Trophoblast cell (in vitro differentiated cells and primary cell): ENCODE results near the gene NEDD8.

Experiments used
- DNase-seq, 2 donors: peaks; one replicate each; pipeline ENCODE4 v3.0.0-alpha.2; 2016
- H2AFZ ChIP-seq: 2 replicates; pipeline ENCODE4 v1.6.1; 2013; ENCODE audit warnings: low read length, moderate library complexity, mild to moderate bottlenecking; ENCODE audit not compliant: insufficient read depth, poor library complexity
- H2AK5ac ChIP-seq: 2 replicates; pipeline ENCODE4 v1.6.1; 2013; ENCODE audit warnings: mild to moderate bottlenecking, low read length
- H2BK120ac ChIP-seq: 2 replicates; pipeline ENCODE4 v1.6.1; 2013; ENCODE audit warnings: low read length, mild to moderate bottlenecking, moderate library complexity; ENCODE audit not compliant: insufficient read depth, poor library complexity
- H2BK12ac ChIP-seq: 2 replicates; pipeline ENCODE4 v1.6.1; 2013; ENCODE audit warnings: mild to moderate bottlenecking, low read length, moderate library complexity
- H2BK5ac ChIP-seq: 2 replicates; pipeline ENCODE4 v1.6.1; 2013; ENCODE audit warnings: low read length, low read depth, moderate library complexity, mild to moderate bottlenecking; ENCODE audit not compliant: poor library complexity
- H3K14ac ChIP-seq: 2 replicates; pipeline ENCODE4 v1.6.1; 2013; ENCODE audit warnings: mild to moderate bottlenecking, low read length
- H3K18ac ChIP-seq: 2 replicates; pipeline ENCODE4 v1.6.1; 2013; ENCODE audit warnings: mild to moderate bottlenecking, low read length
- H3K23ac ChIP-seq: 2 replicates; pipeline ENCODE4 v1.6.1; 2013; ENCODE audit warnings: low read length
- H3K27ac ChIP-seq: 2 replicates; pipeline ENCODE4 v1.5.1; 2013; ENCODE audit warnings: low read depth, mild to moderate bottlenecking, inconsistent platforms, low read length, moderate library complexity
- H3K27me3 ChIP-seq: 2 replicates; pipeline ENCODE4 v1.6.1; 2013; ENCODE audit warnings: inconsistent platforms, mild to moderate bottlenecking, low read length, moderate library complexity; ENCODE audit not compliant: insufficient read depth
- H3K36me3 ChIP-seq, 2 experiments: 1 replicate in 1 of 2; 2 replicates in 1 of 2; pipeline ENCODE4 v1.6.1; 2013; ENCODE audit warnings: low read length in 2 of 2, mild to moderate bottlenecking in 2 of 2, moderate library complexity in 1 of 2; ENCODE audit not compliant: insufficient read depth in 2 of 2, control insufficient read depth in 1 of 2
- H3K4ac ChIP-seq: 2 replicates; pipeline ENCODE4 v1.6.1; 2013; ENCODE audit warnings: low read depth, mild to moderate bottlenecking, low read length, moderate library complexity
- H3K4me1 ChIP-seq, 2 experiments: 1 replicate in 1 of 2; 2 replicates in 1 of 2; pipeline ENCODE4 v1.6.1; 2013; ENCODE audit warnings: low read length in 2 of 2, mild to moderate bottlenecking in 2 of 2, moderate library complexity in 1 of 2; ENCODE audit not compliant: insufficient read depth in 2 of 2, control insufficient read depth in 1 of 2
- H3K4me2 ChIP-seq: 2 replicates; pipeline ENCODE4 v1.6.1; 2013; ENCODE audit warnings: inconsistent platforms, mild to moderate bottlenecking, low read length, moderate library complexity
- H3K4me3 ChIP-seq: 2 replicates; pipeline ENCODE4 v1.5.1; 2013; ENCODE audit warnings: mild to moderate bottlenecking, low read depth, low read length, inconsistent platforms
- H3K79me1 ChIP-seq: one replicate; pipeline ENCODE4 v1.6.1; 2013; ENCODE audit warnings: low read length
- H3K79me2 ChIP-seq: 2 replicates; pipeline ENCODE4 v1.6.1; 2013; ENCODE audit warnings: low read length, mild to moderate bottlenecking; ENCODE audit not compliant: control insufficient read depth, insufficient read depth, poor library complexity
- H3K9ac ChIP-seq: 2 replicates; pipeline ENCODE4 v1.6.1; 2013; ENCODE audit warnings: mild to moderate bottlenecking, low read length
- H3K9me3 ChIP-seq: 2 replicates; pipeline ENCODE4 v1.6.1; 2013; ENCODE audit warnings: low read depth, mild to moderate bottlenecking, control low read depth, inconsistent platforms, low read length; ENCODE audit not compliant: insufficient read depth
- H4K12ac ChIP-seq: 2 replicates; pipeline ENCODE4 v1.6.1; 2013; ENCODE audit warnings: low read depth, mild to moderate bottlenecking, low read length, moderate library complexity
- H4K8ac ChIP-seq: 2 replicates; pipeline ENCODE4 v1.6.1; 2013; ENCODE audit warnings: low read depth, mild to moderate bottlenecking, low read length, moderate library complexity
- H4K91ac ChIP-seq: one replicate; pipeline ENCODE4 v1.6.1; 2013; ENCODE audit warnings: low read depth, mild to moderate bottlenecking, low read length, moderate library complexity
- WGBS: extraction: QIAGEN DNeasy Blood & Tissue Kit; methylation state at CpG from one replicate; pipeline ENCODE4 v1.1.7; 2013; ENCODE audit warnings: missing lambda C conversion rate; ENCODE audit not compliant: insufficient read length, insufficient coverage; ENCODE audit errors: extremely low coverage; 5-methylcytosine and 5-hydroxymethylcytosine counted together

The NEDD8 gene

DNA sequence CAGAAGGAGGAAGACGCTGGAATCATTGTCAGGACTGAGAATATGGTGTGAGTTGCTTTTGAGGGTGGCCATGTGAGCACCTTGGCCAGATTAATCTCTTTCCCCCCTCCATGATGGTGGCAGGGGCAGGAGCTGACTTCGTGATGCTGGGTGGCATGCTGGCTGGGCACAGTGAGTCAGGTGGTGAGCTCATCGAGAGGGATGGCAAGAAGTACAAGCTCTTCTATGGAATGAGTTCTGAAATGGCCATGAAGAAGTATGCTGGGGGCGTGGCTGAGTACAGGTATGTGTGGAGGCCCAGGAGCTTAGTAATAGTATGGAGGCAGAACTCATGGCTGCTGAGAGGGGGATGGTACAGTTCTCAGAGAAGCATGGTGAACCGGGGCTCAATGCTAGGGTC, 6.0 kb upstream of the NEDD8 start:
- H3K23ac ChIP-seq = no peak overlapping the region
- H3K4me1 ChIP-seq = peaks cover 6 to 14% of the 10 kb centered on the region in 2 experiments
- peaks cover 11% of the 10 kb centered on the region for H3K79me1 ChIP-seq
- H2BK5ac ChIP-seq = no peak overlapping the region
- no peak overlapping the region for H3K4me3 ChIP-seq
- H2AK5ac ChIP-seq = no peak overlapping the region
- no peak overlapping the region for H3K4ac ChIP-seq
- peaks cover 5% of the 10 kb centered on the region for H3K79me2 ChIP-seq
- no peak overlapping the region for H3K4me2 ChIP-seq
- H3K27me3 ChIP-seq = no peaks in the 10 kb centered on the region
- H4K12ac ChIP-seq = no peak overlapping the region
- H3K14ac ChIP-seq = no peak overlapping the region
- no peak overlapping the region for H2BK120ac ChIP-seq
- no peak overlapping the region for H2BK12ac ChIP-seq
- no peak overlapping the region for H3K18ac ChIP-seq
- no peak overlapping the region for H4K8ac ChIP-seq
- H2AFZ ChIP-seq = no peak overlapping the region
- DNase-seq = peak; percentile 86 to 90
- peaks cover 26 to 47% of the 10 kb centered on the region in 2 experiments for H3K36me3 ChIP-seq
- H3K9ac ChIP-seq = no peak overlapping the region
- H3K9me3 ChIP-seq = peaks cover 4% of the 10 kb centered on the region
- H4K91ac ChIP-seq = no peak overlapping the region
- WGBS = no CpG with 5 or more reads among the region's 5 CpGs
- no peak overlapping the region for H3K27ac ChIP-seq

DNA sequence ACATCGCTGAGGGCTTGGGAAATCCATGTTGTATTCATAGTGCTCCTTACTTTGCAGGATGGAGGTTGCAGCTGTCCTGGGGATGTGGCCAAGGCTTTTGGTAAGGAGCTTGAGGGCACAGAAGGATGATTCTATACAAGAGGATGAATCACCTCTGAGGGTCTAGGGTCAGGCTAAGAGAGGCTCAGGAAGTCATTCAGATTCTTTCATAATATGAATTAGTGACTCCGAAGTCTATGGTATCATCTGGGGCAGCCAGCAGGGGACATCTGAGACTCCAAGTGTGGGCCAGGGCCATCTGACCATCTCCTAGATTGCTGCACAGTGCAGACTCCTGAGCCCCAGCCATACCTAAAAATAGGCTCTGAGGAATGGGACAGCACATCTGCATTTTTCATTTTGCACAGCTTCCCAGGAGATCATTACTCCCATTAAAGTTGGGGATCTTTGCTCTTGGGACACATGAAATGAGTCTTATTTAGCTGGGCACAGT, 5.3 kb upstream of the NEDD8 start:
- DNase-seq = no peak
- Histone ChIP-seq H3K18ac (no peak overlapping the region), H4K8ac (no peak overlapping the region), H3K79me1 (peaks cover 12% of the 10 kb centered on the region), H3K4ac (no peak overlapping the region), H3K14ac (no peak overlapping the region), H4K12ac (no peak overlapping the region), H3K23ac (no peak overlapping the region), H3K4me2 (no peak overlapping the region), H3K27me3 (no peaks in the 10 kb centered on the region), H2AFZ (no peak overlapping the region), H3K9me3 (peaks cover 4% of the 10 kb centered on the region), H3K27ac (no peak overlapping the region), H3K9ac (no peak overlapping the region), H2BK5ac (no peak overlapping the region), H3K79me2 (peaks cover 8% of the 10 kb centered on the region), H2BK12ac (no peak overlapping the region), H3K36me3 (peaks cover 26 to 47% of the 10 kb centered on the region in 2 experiments), H2BK120ac (no peak overlapping the region), H2AK5ac (no peak overlapping the region), H4K91ac (no peak overlapping the region), H3K4me1 (peaks cover 7 to 17% of the 10 kb centered on the region in 2 experiments), H3K4me3 (no peak overlapping the region)
- no CpG with 5 or more reads among the region's 2 CpGs for WGBS

DNA sequence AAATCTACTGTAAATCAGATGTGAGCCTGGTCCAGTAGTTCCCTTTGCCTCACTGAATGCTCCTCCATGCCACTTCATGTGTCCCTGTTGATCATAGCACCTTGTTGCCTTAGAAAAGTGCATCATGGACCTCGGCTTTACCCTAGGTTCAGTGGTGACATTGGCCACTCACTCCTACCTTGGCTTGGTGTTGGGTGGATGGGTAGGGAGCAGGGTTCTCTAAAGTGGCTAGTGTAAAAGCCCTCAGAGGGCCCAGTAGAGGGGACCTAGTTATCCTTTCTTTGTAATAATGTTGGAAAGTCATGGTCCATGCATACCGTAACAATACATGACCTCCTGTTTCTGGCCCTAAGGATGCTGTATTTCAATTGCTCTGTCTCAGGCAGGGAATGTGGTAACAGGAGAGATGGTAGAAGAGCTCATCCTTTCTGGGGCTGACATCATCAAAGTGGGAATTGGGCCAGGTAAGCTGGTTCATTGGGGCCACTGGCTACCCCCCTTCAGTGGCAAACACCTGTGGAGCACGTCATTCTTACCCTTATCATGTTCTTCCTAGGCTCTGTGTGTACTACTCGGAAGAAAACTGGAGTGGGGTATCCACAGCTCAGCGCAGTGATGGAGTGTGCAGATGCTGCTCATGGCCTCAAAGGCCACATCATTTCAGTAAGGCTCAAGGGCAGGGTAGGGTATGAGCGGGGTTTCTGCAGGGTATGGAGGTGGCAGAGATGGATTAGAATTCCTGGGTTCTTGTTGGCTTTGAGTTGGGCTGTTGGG, 4.7 kb upstream of the NEDD8 start:
- Histone ChIP-seq H2BK5ac (no peak overlapping the region), H3K36me3 (peaks cover 26 to 47% of the 10 kb centered on the region in 2 experiments), H3K23ac (no peak overlapping the region), H3K4ac (no peak overlapping the region), H3K4me1 (peaks cover 7 to 17% of the 10 kb centered on the region in 2 experiments), H3K4me3 (no peak overlapping the region), H2BK12ac (no peak overlapping the region), H2BK120ac (no peak overlapping the region), H3K27me3 (no peaks in the 10 kb centered on the region), H3K14ac (no peak overlapping the region), H4K91ac (no peak overlapping the region), H2AFZ (no peak overlapping the region), H3K18ac (no peak overlapping the region), H2AK5ac (no peak overlapping the region), H3K79me2 (peaks cover 8% of the 10 kb centered on the region), H3K27ac (no peak overlapping the region), H3K79me1 (peaks cover 14% of the 10 kb centered on the region), H3K9me3 (peaks cover 4% of the 10 kb centered on the region), H3K4me2 (no peak overlapping the region), H4K12ac (no peak overlapping the region), H3K9ac (no peak overlapping the region), H4K8ac (no peak overlapping the region)
- no CpG with 5 or more reads among the region's 6 CpGs for WGBS
- DNase-seq = no peak

DNA sequence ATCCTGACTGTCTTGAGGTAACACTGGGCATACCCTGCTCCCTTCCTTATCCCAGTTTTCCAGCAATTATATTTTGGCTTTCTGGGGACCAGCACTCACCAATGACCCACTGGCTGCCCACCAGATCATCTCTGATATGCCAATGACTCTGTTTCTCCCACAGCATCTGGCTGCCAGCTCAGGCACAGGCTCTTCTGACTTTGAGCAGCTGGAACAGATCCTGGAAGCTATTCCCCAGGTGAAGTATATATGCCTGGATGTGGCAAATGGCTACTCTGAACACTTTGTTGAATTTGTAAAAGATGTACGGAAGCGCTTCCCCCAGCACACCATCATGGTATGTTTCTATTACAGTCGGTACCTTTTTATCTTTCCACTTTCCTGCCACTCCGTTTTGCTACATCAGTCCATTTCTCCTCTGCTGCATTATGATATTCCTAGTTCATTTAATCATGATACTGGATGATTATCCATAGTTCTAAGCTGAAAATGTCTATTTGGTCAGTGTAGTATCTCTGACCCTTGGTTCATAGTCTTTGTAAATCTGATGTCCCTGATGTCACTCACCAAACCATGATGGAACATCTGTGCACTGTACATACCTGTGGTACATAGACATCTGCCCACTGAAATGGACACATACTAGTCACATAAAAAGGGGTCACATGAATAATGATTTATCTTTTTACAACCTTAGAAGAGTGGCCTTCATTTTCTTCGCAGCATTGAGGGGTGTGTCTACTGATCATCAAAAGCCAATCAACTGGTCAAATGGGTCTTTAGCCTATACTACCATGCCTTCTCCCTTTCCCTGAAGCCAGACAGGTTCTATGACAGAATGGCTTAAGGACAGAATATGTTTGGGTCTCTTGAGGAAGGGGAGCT, 3.9 kb upstream of the NEDD8 start:
- Histone ChIP-seq H3K4me2 (no peak overlapping the region), H3K23ac (no peak overlapping the region), H3K27me3 (no peaks in the 10 kb centered on the region), H3K4me3 (no peak overlapping the region), H3K27ac (no peak overlapping the region), H4K12ac (no peak overlapping the region), H4K8ac (no peak overlapping the region), H3K79me1 (peaks cover 16% of the 10 kb centered on the region), H2AFZ (no peak overlapping the region), H3K79me2 (peaks cover 13% of the 10 kb centered on the region), H3K18ac (no peak overlapping the region), H3K9ac (no peak overlapping the region), H3K14ac (no peak overlapping the region), H2BK120ac (no peak overlapping the region), H2BK12ac (no peak overlapping the region), H4K91ac (no peak overlapping the region), H3K4me1 (peaks cover 7 to 15% of the 10 kb centered on the region in 2 experiments), H3K36me3 (peaks cover 25 to 45% of the 10 kb centered on the region in 2 experiments), H2AK5ac (no peak overlapping the region), H2BK5ac (no peak overlapping the region), H3K4ac (no peak overlapping the region), H3K9me3 (peaks cover 4% of the 10 kb centered on the region)
- no CpG with 5 or more reads among the region's 5 CpGs for WGBS
- DNase-seq = no peak
